K562 (cell line): Measurements from ENCODE around the gene POU2F3. TPM values are rescaled to one million over a fixed set of nuclear protein-coding genes. Genes with fewer than 3 reads are reported as not detected.

Source experiments
- CCNT2 ChIP-seq: IDR thresholded peaks from 2 replicates; pipeline ENCODE4 v1.6.1; 2011; ENCODE audit warnings: borderline replicate concordance, low read depth, mild to moderate bottlenecking, moderate library complexity, mixed read lengths, low read length; ENCODE audit not compliant: insufficient read length; ENCODE audit errors: extremely low read depth
- DIDO1 ChIP-seq: fragments of 450-650 bp; IDR thresholded peaks from 2 replicates; pipeline ENCODE4 v1.6.1; 2016; ENCODE audit warnings: low read depth, missing biosample characterization, missing genetic modification characterization
- ELF2 ChIP-seq: fragments of 250-450 bp; sonication (Bioruptor Pico); IDR thresholded peaks from 2 replicates; pipeline ENCODE4 v1.5.0; 2021; ENCODE audit warnings: mild to moderate bottlenecking
- EP300 ChIP-seq: IDR thresholded peaks from 2 replicates; pipeline ENCODE4 v1.6.1; 2012; ENCODE audit warnings: low read length, improper control_type of control experiment
- ESRRA ChIP-seq: fragments of 450-650 bp; IDR thresholded peaks from 2 replicates; pipeline ENCODE4 v1.6.1; 2014; ENCODE audit warnings: low read depth, mild to moderate bottlenecking, moderate library complexity, borderline replicate concordance
- FOXK1 ChIP-seq: sonication (generic); formaldehyde crosslinking; IDR thresholded peaks from 2 replicates; pipeline ENCODE4 v1.8.0; 2022; ENCODE audit warnings: missing genetic modification reagents, mild to moderate bottlenecking, borderline replicate concordance
- FOXP1 ChIP-seq: sonication (generic); formaldehyde crosslinking; IDR thresholded peaks from 2 replicates; pipeline ENCODE4 v1.8.0; 2022; ENCODE audit warnings: mild to moderate bottlenecking, missing genetic modification reagents
- HEY1 ChIP-seq: fragments of 250-450 bp; sonication (Bioruptor Pico); IDR thresholded peaks from 2 replicates; pipeline ENCODE4 v1.5.0; 2020; ENCODE audit warnings: mild to moderate bottlenecking, moderate library complexity, borderline replicate concordance
- HNRNPUL1 ChIP-seq: fragments of 200-400 bp; formaldehyde crosslinking; IDR thresholded peaks from 2 replicates; pipeline ENCODE4 v1.6.1; 2017; ENCODE audit warnings: low read length
- ILF3 ChIP-seq: fragments of 450-650 bp; IDR thresholded peaks from 2 replicates; pipeline ENCODE4 v1.6.1; 2018; ENCODE audit warnings: antibody characterized with exemption, mild to moderate bottlenecking, moderate library complexity, borderline replicate concordance
- MAFG ChIP-seq: fragments of 450-650 bp; conservative IDR thresholded peaks from 2 replicates; pipeline ENCODE4 v1.6.1; 2016; ENCODE audit warnings: missing genetic modification characterization, missing compliant biosample characterization
- MCM3 ChIP-seq: fragments of 450-650 bp; IDR thresholded peaks from 2 replicates; pipeline ENCODE4 v1.6.1; 2016
- MTA1 ChIP-seq: fragments of 450-650 bp; IDR thresholded peaks from 2 replicates; pipeline ENCODE4 v1.6.1; 2017; ENCODE audit warnings: borderline replicate concordance
- NUFIP1 ChIP-seq: fragments of 450-650 bp; IDR thresholded peaks from 2 replicates; pipeline ENCODE4 v1.6.1; 2018; ENCODE audit not compliant: partially characterized antibody
- PTRF ChIP-seq: fragments of 450-650 bp; IDR thresholded peaks from 2 replicates; pipeline ENCODE4 v1.6.1; 2016; ENCODE audit warnings: mild to moderate bottlenecking, missing genetic modification characterization, missing compliant biosample characterization
- RFX1 ChIP-seq: fragments of 450-650 bp; IDR thresholded peaks from 2 replicates; pipeline ENCODE4 v1.6.1; 2016; ENCODE audit warnings: mild to moderate bottlenecking, moderate library complexity
- SAFB2 ChIP-seq: fragments of 200-400 bp; formaldehyde crosslinking; IDR thresholded peaks from 2 replicates; pipeline ENCODE4 v1.6.1; 2018; ENCODE audit warnings: borderline replicate concordance, low read length, low read depth, moderate library complexity; ENCODE audit not compliant: severe bottlenecking
- TAF15 ChIP-seq: fragments of 200-400 bp; formaldehyde crosslinking; IDR thresholded peaks from 2 replicates; pipeline ENCODE4 v1.6.1; 2017; ENCODE audit warnings: mild to moderate bottlenecking, low read depth, low read length, moderate library complexity
- TAF7 ChIP-seq: fragments of 450-650 bp; IDR thresholded peaks from 2 replicates; pipeline ENCODE4 v1.6.1; 2016; ENCODE audit warnings: missing genetic modification characterization, missing compliant biosample characterization
- WHSC1 ChIP-seq: IDR thresholded peaks from one replicate; pipeline ENCODE4 v1.6.1; 2012; ENCODE audit warnings: low read length, control low read depth, inconsistent platforms
- ZBTB17 ChIP-seq: fragments of 450-650 bp; formaldehyde crosslinking; IDR thresholded peaks from 2 replicates; pipeline ENCODE4 v1.4.0; 2020; ENCODE audit warnings: mild to moderate bottlenecking
- ZC3H8 ChIP-seq: fragments of 450-650 bp; IDR thresholded peaks from 2 replicates; pipeline ENCODE4 v1.6.1; 2017
- ZNF316 ChIP-seq: fragments of 450-650 bp; IDR thresholded peaks from 2 replicates; pipeline ENCODE4 v1.6.1; 2016
- ZNF707 ChIP-seq: fragments of 250-450 bp; sonication (Bioruptor Pico); conservative IDR thresholded peaks from 2 replicates; pipeline ENCODE4 v1.8.0; 2022; ENCODE audit warnings: inconsistent platforms, mild to moderate bottlenecking, moderate library complexity
- polyA plus RNA-seq, 8 experiments: library from polyadenylated mRNA; depleted of rRNA in 4 of 8; stranded (reverse) in 5 of 8; unstranded in 3 of 8; fragments of >200 nt; fragmentation: Nextera tagmentation in 2 of 8; fragmentation: Illumina TruSeq in 1 of 8; extraction: Ambion mirVana in 2 of 8; extraction: Trizol in 1 of 8; gene quantifications; 2 replicates each; pipeline versions ENCODE4 v1.2.1 to v1.2.3, GENCODE V29; 2011 to 2014; ENCODE audit warnings: inconsistent platforms in 1 of 8, missing spikeins in 1 of 8
- total RNA-seq, 7 experiments: library from RNA; depleted of rRNA in 6 of 7; stranded (reverse); fragments of >200 nt in 6 of 7; fragmentation: Illumina TruSeq in 2 of 7; extraction: Trizol in 2 of 7; gene quantifications; 2 replicates each; pipeline versions ENCODE4 v1.2.1 to v1.2.3, GENCODE V29; 2011 to 2021; ENCODE audit warnings: low replicate concordance in 1 of 7
- TF ChIP-seq, protein P1 (sequence below), 2 experiments: fragments of 450-650 bp; IDR thresholded peaks; 2 replicates each; pipeline ENCODE4 v1.6.1; 2016
- TF ChIP-seq, protein P2 (sequence below): fragments of 450-650 bp; conservative IDR thresholded peaks from 2 replicates; pipeline ENCODE4 v1.6.1; 2016; ENCODE audit warnings: missing genetic modification characterization, low read depth, mild to moderate bottlenecking, control low read depth, missing compliant biosample characterization
- TF ChIP-seq, protein P3 (sequence below): fragments of 150-350 bp; conservative IDR thresholded peaks from 2 replicates; pipeline ENCODE4 v1.6.1; 2014; ENCODE audit warnings: low read length

Gene POU2F3
- total and polyA plus RNA-seq, 9 of the 15 experiments (the other 6 are each of a cell fraction or from before 2014, with no cell fraction given) = not detected

DNA sequence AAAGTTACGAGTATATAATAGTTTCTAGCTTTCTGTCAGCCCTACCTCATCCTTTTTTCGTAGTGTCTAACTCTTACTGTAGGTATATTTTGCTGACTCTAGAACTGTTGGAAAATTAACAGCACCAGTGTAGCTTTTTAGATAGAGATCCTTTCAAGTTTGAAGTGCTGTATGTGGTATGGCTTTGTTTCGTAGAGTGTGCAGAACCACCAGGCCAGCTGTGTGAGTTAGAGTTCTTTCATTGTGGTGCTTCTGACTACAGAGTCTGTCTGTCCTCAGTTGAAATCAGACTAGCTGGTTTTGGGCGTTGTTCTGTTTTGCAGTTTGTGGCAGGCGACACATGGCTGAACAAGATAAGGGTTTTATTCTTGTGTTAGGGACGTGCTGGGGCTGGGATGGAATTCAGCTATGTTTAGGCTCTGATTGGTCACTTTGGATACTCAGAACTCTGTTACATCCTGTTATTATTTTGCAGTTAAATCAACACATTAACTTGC lies 99.5 kb downstream of the POU2F3 start (continued):
- TF ChIP-seq CCNT2 (peak; percentile 86), ZC3H8 (no peak), MTA1 (no peak; the same call in 1 of the 2 replicates), RFX1 (no peak), MAFG (no peak), NUFIP1 (no peak), SAFB2 (no peak), ELF2 (CRISPR knock-in tag) (no peak), HEY1 (no peak), ZBTB17 (CRISPR knock-in tag) (no peak), DIDO1 (tag) (no peak), WHSC1 (no peak), TAF7 (tag) (no peak), EP300 (peak; percentile 96), ZNF316 (peak; percentile 74), FOXP1 (CRISPR knock-in tag) (no peak), MCM3 (no peak), TAF15 (no peak), ZNF707 (no peak), ILF3 (no peak), PTRF (tag) (no peak), ESRRA (peak; percentile 56; the same call in 1 of the 2 replicates), FOXK1 (CRISPR knock-in tag) (no peak), HNRNPUL1 (no peak)
- TF ChIP-seq, protein P1, sequence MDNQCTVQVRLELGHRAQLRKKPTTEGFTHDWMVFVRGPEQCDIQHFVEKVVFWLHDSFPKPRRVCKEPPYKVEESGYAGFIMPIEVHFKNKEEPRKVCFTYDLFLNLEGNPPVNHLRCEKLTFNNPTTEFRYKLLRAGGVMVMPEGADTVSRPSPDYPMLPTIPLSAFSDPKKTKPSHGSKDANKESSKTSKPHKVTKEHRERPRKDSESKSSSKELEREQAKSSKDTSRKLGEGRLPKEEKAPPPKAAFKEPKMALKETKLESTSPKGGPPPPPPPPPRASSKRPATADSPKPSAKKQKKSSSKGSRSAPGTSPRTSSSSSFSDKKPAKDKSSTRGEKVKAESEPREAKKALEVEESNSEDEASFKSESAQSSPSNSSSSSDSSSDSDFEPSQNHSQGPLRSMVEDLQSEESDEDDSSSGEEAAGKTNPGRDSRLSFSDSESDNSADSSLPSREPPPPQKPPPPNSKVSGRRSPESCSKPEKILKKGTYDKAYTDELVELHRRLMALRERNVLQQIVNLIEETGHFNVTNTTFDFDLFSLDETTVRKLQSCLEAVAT (IDR thresholded peaks at IDR 0.05) = peak; percentile 47 to 91; a peak in 3 of 4 replicates
- TF ChIP-seq, protein P2, sequence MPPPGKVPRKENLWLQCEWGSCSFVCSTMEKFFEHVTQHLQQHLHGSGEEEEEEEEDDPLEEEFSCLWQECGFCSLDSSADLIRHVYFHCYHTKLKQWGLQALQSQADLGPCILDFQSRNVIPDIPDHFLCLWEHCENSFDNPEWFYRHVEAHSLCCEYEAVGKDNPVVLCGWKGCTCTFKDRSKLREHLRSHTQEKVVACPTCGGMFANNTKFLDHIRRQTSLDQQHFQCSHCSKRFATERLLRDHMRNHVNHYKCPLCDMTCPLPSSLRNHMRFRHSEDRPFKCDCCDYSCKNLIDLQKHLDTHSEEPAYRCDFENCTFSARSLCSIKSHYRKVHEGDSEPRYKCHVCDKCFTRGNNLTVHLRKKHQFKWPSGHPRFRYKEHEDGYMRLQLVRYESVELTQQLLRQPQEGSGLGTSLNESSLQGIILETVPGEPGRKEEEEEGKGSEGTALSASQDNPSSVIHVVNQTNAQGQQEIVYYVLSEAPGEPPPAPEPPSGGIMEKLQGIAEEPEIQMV (tag) = no peak
- TF ChIP-seq, protein P3, sequence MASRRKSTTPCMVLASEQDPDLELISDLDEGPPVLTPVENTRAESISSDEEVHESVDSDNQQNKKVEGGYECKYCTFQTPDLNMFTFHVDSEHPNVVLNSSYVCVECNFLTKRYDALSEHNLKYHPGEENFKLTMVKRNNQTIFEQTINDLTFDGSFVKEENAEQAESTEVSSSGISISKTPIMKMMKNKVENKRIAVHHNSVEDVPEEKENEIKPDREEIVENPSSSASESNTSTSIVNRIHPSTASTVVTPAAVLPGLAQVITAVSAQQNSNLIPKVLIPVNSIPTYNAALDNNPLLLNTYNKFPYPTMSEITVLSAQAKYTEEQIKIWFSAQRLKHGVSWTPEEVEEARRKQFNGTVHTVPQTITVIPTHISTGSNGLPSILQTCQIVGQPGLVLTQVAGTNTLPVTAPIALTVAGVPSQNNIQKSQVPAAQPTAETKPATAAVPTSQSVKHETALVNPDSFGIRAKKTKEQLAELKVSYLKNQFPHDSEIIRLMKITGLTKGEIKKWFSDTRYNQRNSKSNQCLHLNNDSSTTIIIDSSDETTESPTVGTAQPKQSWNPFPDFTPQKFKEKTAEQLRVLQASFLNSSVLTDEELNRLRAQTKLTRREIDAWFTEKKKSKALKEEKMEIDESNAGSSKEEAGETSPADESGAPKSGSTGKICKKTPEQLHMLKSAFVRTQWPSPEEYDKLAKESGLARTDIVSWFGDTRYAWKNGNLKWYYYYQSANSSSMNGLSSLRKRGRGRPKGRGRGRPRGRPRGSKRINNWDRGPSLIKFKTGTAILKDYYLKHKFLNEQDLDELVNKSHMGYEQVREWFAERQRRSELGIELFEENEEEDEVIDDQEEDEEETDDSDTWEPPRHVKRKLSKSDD = no peak
